HCT116 (cell line): ENCODE results near the gene TMEM47. TPM values are rescaled to one million over a fixed set of nuclear protein-coding genes. Genes with fewer than 3 reads are reported as not detected.

Source experiments
- ATAC-seq: fragments of 200-7000 bp; cut with Tn5 transposase; 2 replicates; pipeline ENCODE4 v1.9.1; 2020; ENCODE audit warnings: mild to moderate bottlenecking, moderate library complexity
- BruUV-seq: library from RNA; stranded (reverse); fragments of 400-500 nt; replicated peaks from 2 replicates; lab custom pipeline; 2021; lab: Mats Ljungman, UMichigan
- CTCF ChIA-PET: fragments of 300-600 bp; sonication (Branson Sonifier 250); formaldehyde crosslinking; loops from one replicate; lab custom pipeline; 2021; ENCODE audit warnings: antibody characterized with exemption; lab: Charles Lee
- POLR2A ChIA-PET: fragments of 300-600, 350-600 bp; sonication (Branson Sonifier 250); formaldehyde crosslinking; loops from one replicate; lab custom pipeline; 2021; ENCODE audit warnings: antibody characterized with exemption; lab: Charles Lee
- RAD21 ChIA-PET, 2 experiments: fragments of 300-600 bp; sonication (Branson Sonifier 250); formaldehyde crosslinking; loops; one replicate each; lab custom pipeline; 2023; ENCODE audit warnings: low total read pairs in 2 of 2; ENCODE audit not compliant: uncharacterized antibody in 2 of 2, unreplicated experiment in 2 of 2, low non-redundant PET in 1 of 2; lab: Charles Lee
- DNase-seq: peaks from one replicate; pipeline ENCODE4 v3.0.0-alpha.2; 2010; ENCODE audit warnings: low read depth, low spot score
- H2AFZ ChIP-seq: fragments of 200-600 bp; shearing (Covaris generic), sonication (generic); 2 replicates; pipeline ENCODE4 v1.6.1; 2017; ENCODE audit warnings: low read depth, mixed run types, mixed read lengths, antibody characterized with exemption, low read length; ENCODE audit not compliant: poor library complexity, severe bottlenecking
- H3K27ac ChIP-seq: 2 replicates; pipeline ENCODE4 v1.5.1; 2012; ENCODE audit warnings: low read depth, low read length
- H3K27me3 ChIP-seq: fragments of 200-600 bp; sonication (generic); 2 replicates; pipeline ENCODE4 v1.6.1; 2016; ENCODE audit warnings: mixed run types, low read length, mixed read lengths; ENCODE audit not compliant: insufficient read depth
- H3K36me3 ChIP-seq, 2 experiments: fragments of 200-500 bp in 1 of 2; fragments of 200-600 bp in 1 of 2; sonication (Bioruptor generic) in 1 of 2; sonication (generic) in 1 of 2; 2 replicates each; pipeline versions ENCODE4 v1.5.1 to v1.6.1; 2014 to 2016; ENCODE audit warnings: low read length in 2 of 2, inconsistent platforms in 1 of 2, mixed read lengths in 1 of 2, mixed run types in 1 of 2; ENCODE audit not compliant: insufficient read depth in 2 of 2, control insufficient read depth in 1 of 2
- H3K4me1 ChIP-seq, 2 experiments: fragments of 200-600 bp in 1 of 2; sonication (generic) in 1 of 2; 2 replicates each; pipeline versions ENCODE4 v1.5.1 to v1.6.1; 2012 to 2017; ENCODE audit warnings: low read length in 2 of 2, inconsistent platforms in 1 of 2, mild to moderate bottlenecking in 1 of 2, mixed read lengths in 1 of 2, mixed run types in 1 of 2, moderate library complexity in 1 of 2; ENCODE audit not compliant: insufficient read depth in 2 of 2, control insufficient read depth in 1 of 2
- H3K4me2 ChIP-seq: fragments of 200-600 bp; sonication (generic); 2 replicates; pipeline ENCODE4 v1.6.1; 2017; ENCODE audit warnings: mixed run types, low read length, mixed read lengths
- H3K4me3 ChIP-seq, 2 experiments: fragments of 200-600 bp in 1 of 2; sonication (generic) in 1 of 2; replicated peaks in 1 of 2; 2 replicates each; pipeline ENCODE4 v1.5.1; 2011 to 2016; ENCODE audit warnings: low read length in 2 of 2, control low read depth in 1 of 2, low read depth in 1 of 2, mild to moderate bottlenecking in 1 of 2, mixed read lengths in 1 of 2, mixed run types in 1 of 2
- H3K79me2 ChIP-seq: fragments of 200-600 bp; sonication (generic); 2 replicates; pipeline ENCODE4 v1.6.1; 2017; ENCODE audit warnings: mild to moderate bottlenecking, mixed run types, low read length, moderate library complexity, mixed read lengths; ENCODE audit not compliant: insufficient read depth
- H3K9ac ChIP-seq: fragments of 200-600 bp; sonication (generic); 2 replicates; pipeline ENCODE4 v1.6.1; 2016; ENCODE audit warnings: low read length, mixed read lengths
- H3K9me2 ChIP-seq: fragments of 200-600 bp; sonication (generic), shearing (Covaris generic); 2 replicates; pipeline ENCODE4 v1.6.1; 2017; ENCODE audit warnings: mixed run types, mild to moderate bottlenecking, moderate library complexity; ENCODE audit not compliant: insufficient read depth
- H3K9me3 ChIP-seq, 2 experiments: fragments of 200-500 bp in 1 of 2; fragments of 200-600 bp in 1 of 2; sonication (Bioruptor generic) in 1 of 2; sonication (generic) in 1 of 2; 2 replicates each; pipeline ENCODE4 v1.6.1; 2014 to 2017; ENCODE audit warnings: low read length in 2 of 2, mixed read lengths in 2 of 2, inconsistent platforms in 1 of 2, low read depth in 1 of 2, mild to moderate bottlenecking in 1 of 2, mixed run types in 1 of 2, moderate library complexity in 1 of 2; ENCODE audit not compliant: control insufficient read depth in 1 of 2, insufficient read depth in 1 of 2
- H4K20me1 ChIP-seq: fragments of 200-600 bp; sonication (generic), shearing (Covaris generic); 2 replicates; pipeline ENCODE4 v1.6.1; 2017; ENCODE audit warnings: mixed run types, mild to moderate bottlenecking, moderate library complexity; ENCODE audit not compliant: insufficient read depth
- CBX3 ChIP-seq: IDR thresholded peaks from 2 replicates; pipeline ENCODE4 v1.6.1; 2012; ENCODE audit warnings: low read depth
- CEBPB ChIP-seq: IDR thresholded peaks from 2 replicates; pipeline ENCODE4 v1.6.1; 2012; ENCODE audit warnings: low read depth
- ELF1 ChIP-seq: IDR thresholded peaks from 2 replicates; pipeline ENCODE4 v1.6.1; 2012; ENCODE audit warnings: low read depth, borderline replicate concordance
- EZH2 ChIP-seq: fragments of 200-600 bp; sonication (generic); IDR thresholded peaks from 2 replicates; pipeline ENCODE4 v1.6.1; 2017; ENCODE audit warnings: antibody characterized with exemption, mixed run types
- FOSL1 ChIP-seq: IDR thresholded peaks from 2 replicates; pipeline ENCODE4 v1.6.1; 2012; ENCODE audit warnings: low read depth
- JUND ChIP-seq: IDR thresholded peaks from 2 replicates; pipeline ENCODE4 v1.6.1; 2012
- POLR2A ChIP-seq: IDR thresholded peaks from 2 replicates; pipeline ENCODE4 v1.7.0; 2011; ENCODE audit warnings: borderline replicate concordance; ENCODE audit not compliant: insufficient read depth, insufficient read length; ENCODE audit errors: extremely low read depth
- POLR2AphosphoS5 ChIP-seq: IDR thresholded peaks from 2 replicates; pipeline ENCODE4 v1.6.1; 2011; ENCODE audit warnings: mild to moderate bottlenecking, low read depth, low read length, moderate library complexity
- RAD21 ChIP-seq: IDR thresholded peaks from 2 replicates; pipeline ENCODE4 v1.6.1; 2012; ENCODE audit warnings: low read depth, mild to moderate bottlenecking
- SIN3A ChIP-seq: IDR thresholded peaks from 2 replicates; pipeline ENCODE4 v1.6.1; 2012; ENCODE audit warnings: low read depth
- SRF ChIP-seq: IDR thresholded peaks from 2 replicates; pipeline ENCODE4 v1.6.1; 2012; ENCODE audit warnings: low read depth
- TCF7L2 ChIP-seq: IDR thresholded peaks from 2 replicates; pipeline ENCODE4 v1.7.0; 2011; ENCODE audit warnings: borderline replicate concordance, inconsistent platforms; ENCODE audit not compliant: insufficient read depth, insufficient read length; ENCODE audit errors: extremely low read depth
- YY1 ChIP-seq: IDR thresholded peaks from 2 replicates; pipeline ENCODE4 v1.6.1; 2011; ENCODE audit warnings: low read length, low read depth, moderate library complexity, mild to moderate bottlenecking; ENCODE audit not compliant: insufficient replicate concordance; ENCODE audit errors: extremely low read depth
- ZNF274 ChIP-seq: fragments of 200-500 bp; sonication (Bioruptor generic); IDR thresholded peaks from 2 replicates; pipeline ENCODE4 v1.6.1; 2014; ENCODE audit warnings: mild to moderate bottlenecking, low read depth, low read length, inconsistent platforms
- intact Hi-C: fragments of 100-400 bp; cut with micrococcal nuclease; formaldehyde crosslinking; loops from 2 replicates; pipeline ENCODE4 v1.10.0; 2022
- total RNA-seq: library from RNA; stranded (reverse); gene quantifications from one replicate; pipeline ENCODE4 v1.2.1, GENCODE V29; 2021; ENCODE audit not compliant: unreplicated experiment
- TF ChIP-seq, protein P1 (sequence below): IDR thresholded peaks from 2 replicates; pipeline ENCODE4 v1.6.1; 2012
- TF ChIP-seq, protein P2 (sequence below): IDR thresholded peaks from 2 replicates; pipeline ENCODE4 v1.6.1; 2011; ENCODE audit warnings: mild to moderate bottlenecking, low read length, moderate library complexity; ENCODE audit not compliant: insufficient replicate concordance; ENCODE audit errors: extremely low read depth
- TF ChIP-seq, protein P3 (sequence below): IDR thresholded peaks from 2 replicates; pipeline ENCODE4 v1.6.1; 2012

TMEM47 gene
- total RNA-seq, 1 experiment from 2014 or later: 0.10 TPM

- Histone ChIP-seq H3K27ac (no peak overlapping the region), H3K9ac (no peak overlapping the region), H3K4me3 (no peak overlapping the region), H3K79me2 (no peaks in the 10 kb centered on the region), H3K27me3 (no peaks in the 10 kb centered on the region), H3K9me2 (no peaks in the 10 kb centered on the region), H4K20me1 (no peaks in the 10 kb centered on the region), H3K4me1 (no peaks in the 10 kb centered on the region), H3K9me3 (no peaks in the 10 kb centered on the region), H3K36me3 (no peaks in the 10 kb centered on the region), H3K4me2 (no peak overlapping the region), H2AFZ (no peak overlapping the region)
- no peak for TF ChIP-seq FOSL1
- TF ChIP-seq POLR2A: no peak
- no peak for TF ChIP-seq YY1
- no peak for TF ChIP-seq RAD21
- no peak for TF ChIP-seq JUND
- no peak for TF ChIP-seq CEBPB
- no peak for TF ChIP-seq CBX3
- TF ChIP-seq EZH2: no peak
- TF ChIP-seq, protein P1, sequence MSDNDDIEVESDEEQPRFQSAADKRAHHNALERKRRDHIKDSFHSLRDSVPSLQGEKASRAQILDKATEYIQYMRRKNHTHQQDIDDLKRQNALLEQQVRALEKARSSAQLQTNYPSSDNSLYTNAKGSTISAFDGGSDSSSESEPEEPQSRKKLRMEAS: no peak
- TF ChIP-seq TCF7L2: no peak
- TF ChIP-seq ELF1: no peak
- RAD21 ChIA-PET: no interaction called here
- no peak for DNase-seq
- CTCF ChIA-PET: no interaction called here
- intact Hi-C loops: no loop called here
- BruUV-seq: no TSS peak
- POLR2A ChIA-PET: no interaction called here
- ATAC-seq: no peak
Observed at GRCh38 chrX:34632384-34632783, 24.7 kb downstream of the TMEM47 start.

DNA sequence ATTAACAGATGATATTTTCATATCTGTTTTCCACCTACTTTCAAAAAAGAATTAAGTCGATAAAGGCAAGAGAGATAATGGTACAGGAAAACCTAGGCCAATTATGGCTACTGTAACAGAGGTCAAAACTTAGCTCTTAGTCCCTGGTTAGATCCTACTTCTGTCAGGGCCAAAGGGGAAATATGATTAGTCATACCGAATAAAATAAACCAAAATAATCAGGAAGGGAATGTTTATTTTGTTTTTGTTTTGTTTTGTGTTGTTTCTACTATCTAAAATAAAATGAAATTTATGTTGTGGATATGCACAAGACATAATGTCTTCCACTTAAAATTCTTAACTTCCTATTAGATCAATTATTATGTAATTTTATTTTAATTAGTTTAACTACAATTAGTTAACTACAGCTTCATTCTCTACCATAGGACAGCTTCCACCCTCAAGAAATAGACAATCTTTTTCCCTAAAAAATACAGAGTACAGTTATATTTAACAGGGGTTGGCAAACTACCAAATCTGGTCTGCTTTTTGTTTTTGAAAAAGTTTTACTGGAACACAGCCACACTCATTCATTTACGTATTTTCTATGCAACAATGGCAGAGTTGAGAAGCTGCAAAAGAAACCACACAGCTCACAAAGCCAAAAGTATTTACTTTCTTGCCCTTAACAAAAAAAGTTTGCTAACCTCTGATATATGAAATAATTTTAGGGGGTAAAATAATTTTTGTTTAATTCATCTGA lies 25.4 kb downstream of the TMEM47 start:
- no TSS peak for BruUV-seq
- H3K9ac ChIP-seq: no peak overlapping the region
- no peaks in the 10 kb centered on the region for H3K4me1 ChIP-seq
- no peak overlapping the region for H3K4me3 ChIP-seq
- CTCF ChIA-PET: no interaction called here
- H3K79me2 ChIP-seq: no peaks in the 10 kb centered on the region
- H3K36me3 ChIP-seq: no peaks in the 10 kb centered on the region
- no peaks in the 10 kb centered on the region for H3K9me2 ChIP-seq
- H3K4me2 ChIP-seq: no peak overlapping the region
- no peaks in the 10 kb centered on the region for H3K27me3 ChIP-seq
- H4K20me1 ChIP-seq: no peaks in the 10 kb centered on the region
- ATAC-seq: no peak
- DNase-seq: no peak
- no peaks in the 10 kb centered on the region for H3K9me3 ChIP-seq
- RAD21 ChIA-PET: no interaction called here
- intact Hi-C loops: no loop called here
- H2AFZ ChIP-seq: no peak overlapping the region
- POLR2A ChIA-PET: no interaction called here
- H3K27ac ChIP-seq: no peak overlapping the region
- no peak for TF ChIP-seq RAD21
- no peak for TF ChIP-seq POLR2A
- no peak for TF ChIP-seq SIN3A
- no peak for TF ChIP-seq CBX3
- no peak for TF ChIP-seq POLR2AphosphoS5
- TF ChIP-seq, protein P2, sequence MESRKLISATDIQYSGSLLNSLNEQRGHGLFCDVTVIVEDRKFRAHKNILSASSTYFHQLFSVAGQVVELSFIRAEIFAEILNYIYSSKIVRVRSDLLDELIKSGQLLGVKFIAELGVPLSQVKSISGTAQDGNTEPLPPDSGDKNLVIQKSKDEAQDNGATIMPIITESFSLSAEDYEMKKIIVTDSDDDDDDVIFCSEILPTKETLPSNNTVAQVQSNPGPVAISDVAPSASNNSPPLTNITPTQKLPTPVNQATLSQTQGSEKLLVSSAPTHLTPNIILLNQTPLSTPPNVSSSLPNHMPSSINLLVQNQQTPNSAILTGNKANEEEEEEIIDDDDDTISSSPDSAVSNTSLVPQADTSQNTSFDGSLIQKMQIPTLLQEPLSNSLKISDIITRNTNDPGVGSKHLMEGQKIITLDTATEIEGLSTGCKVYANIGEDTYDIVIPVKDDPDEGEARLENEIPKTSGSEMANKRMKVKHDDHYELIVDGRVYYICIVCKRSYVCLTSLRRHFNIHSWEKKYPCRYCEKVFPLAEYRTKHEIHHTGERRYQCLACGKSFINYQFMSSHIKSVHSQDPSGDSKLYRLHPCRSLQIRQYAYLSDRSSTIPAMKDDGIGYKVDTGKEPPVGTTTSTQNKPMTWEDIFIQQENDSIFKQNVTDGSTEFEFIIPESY: no peak
- no peak for TF ChIP-seq FOSL1
- TF ChIP-seq, protein P3, sequence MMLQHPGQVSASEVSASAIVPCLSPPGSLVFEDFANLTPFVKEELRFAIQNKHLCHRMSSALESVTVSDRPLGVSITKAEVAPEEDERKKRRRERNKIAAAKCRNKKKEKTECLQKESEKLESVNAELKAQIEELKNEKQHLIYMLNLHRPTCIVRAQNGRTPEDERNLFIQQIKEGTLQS: no peak
- TF ChIP-seq ZNF274: no peak
- no peak for TF ChIP-seq JUND
- no peak for TF ChIP-seq SRF
